Nephron progenitor cell (in vitro differentiated cells): ENCODE data around the gene ZNF789.
A peak's percentile ranks its signal among the peaks of the same experiment; 100 is the strongest.

Source experiments
- DNase-seq: peaks from one replicate; pipeline ENCODE4 v3.0.0; 2021
- H3K27ac Mint-ChIP-seq: 2 replicates; pipeline ENCODE4 v1.8.0; 2021; ENCODE audit warnings: mild to moderate bottlenecking, moderate library complexity, mixed read lengths
- H3K27me3 Mint-ChIP-seq: 2 replicates; pipeline ENCODE4 v1.8.0; 2021; ENCODE audit warnings: mild to moderate bottlenecking, low read depth, mixed read lengths; ENCODE audit not compliant: poor library complexity
- H3K36me3 Mint-ChIP-seq: 2 replicates; pipeline ENCODE4 v1.8.0; 2021; ENCODE audit warnings: low read depth, mixed read lengths
- H3K4me1 Mint-ChIP-seq: 2 replicates; pipeline ENCODE4 v1.8.0; 2021; ENCODE audit warnings: mixed read lengths
- H3K4me3 Mint-ChIP-seq: 2 replicates; pipeline ENCODE4 v1.8.0; 2021; ENCODE audit warnings: mild to moderate bottlenecking, moderate library complexity, mixed read lengths
- H3K9me3 Mint-ChIP-seq: 2 replicates; pipeline ENCODE4 v1.8.0; 2021; ENCODE audit warnings: mild to moderate bottlenecking, moderate library complexity, mixed read lengths
- TF ChIP-seq, protein P1 (sequence below): fragments of 200-600 bp; sonication (generic); IDR thresholded peaks from 2 replicates; pipeline ENCODE4 v1.5.0; 2021; ENCODE audit warnings: antibody characterized with exemption

The ZNF789 gene

GRCh38 chr7:99493823-99494222, 21.1 kb downstream of the ZNF789 start:
- TF ChIP-seq, protein P1, sequence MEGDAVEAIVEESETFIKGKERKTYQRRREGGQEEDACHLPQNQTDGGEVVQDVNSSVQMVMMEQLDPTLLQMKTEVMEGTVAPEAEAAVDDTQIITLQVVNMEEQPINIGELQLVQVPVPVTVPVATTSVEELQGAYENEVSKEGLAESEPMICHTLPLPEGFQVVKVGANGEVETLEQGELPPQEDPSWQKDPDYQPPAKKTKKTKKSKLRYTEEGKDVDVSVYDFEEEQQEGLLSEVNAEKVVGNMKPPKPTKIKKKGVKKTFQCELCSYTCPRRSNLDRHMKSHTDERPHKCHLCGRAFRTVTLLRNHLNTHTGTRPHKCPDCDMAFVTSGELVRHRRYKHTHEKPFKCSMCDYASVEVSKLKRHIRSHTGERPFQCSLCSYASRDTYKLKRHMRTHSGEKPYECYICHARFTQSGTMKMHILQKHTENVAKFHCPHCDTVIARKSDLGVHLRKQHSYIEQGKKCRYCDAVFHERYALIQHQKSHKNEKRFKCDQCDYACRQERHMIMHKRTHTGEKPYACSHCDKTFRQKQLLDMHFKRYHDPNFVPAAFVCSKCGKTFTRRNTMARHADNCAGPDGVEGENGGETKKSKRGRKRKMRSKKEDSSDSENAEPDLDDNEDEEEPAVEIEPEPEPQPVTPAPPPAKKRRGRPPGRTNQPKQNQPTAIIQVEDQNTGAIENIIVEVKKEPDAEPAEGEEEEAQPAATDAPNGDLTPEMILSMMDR: no peak
- Mint-ChIP-seq H3K4me3 (no peak overlapping the region), H3K9me3 (peaks cover 64% of the 10 kb centered on the region), H3K36me3 (peaks cover 84% of the 10 kb centered on the region), H3K27me3 (peaks cover 5% of the 10 kb centered on the region), H3K4me1 (peaks cover 14% of the 10 kb centered on the region), H3K27ac (no peak overlapping the region)
- DNase-seq: no peak

DNA sequence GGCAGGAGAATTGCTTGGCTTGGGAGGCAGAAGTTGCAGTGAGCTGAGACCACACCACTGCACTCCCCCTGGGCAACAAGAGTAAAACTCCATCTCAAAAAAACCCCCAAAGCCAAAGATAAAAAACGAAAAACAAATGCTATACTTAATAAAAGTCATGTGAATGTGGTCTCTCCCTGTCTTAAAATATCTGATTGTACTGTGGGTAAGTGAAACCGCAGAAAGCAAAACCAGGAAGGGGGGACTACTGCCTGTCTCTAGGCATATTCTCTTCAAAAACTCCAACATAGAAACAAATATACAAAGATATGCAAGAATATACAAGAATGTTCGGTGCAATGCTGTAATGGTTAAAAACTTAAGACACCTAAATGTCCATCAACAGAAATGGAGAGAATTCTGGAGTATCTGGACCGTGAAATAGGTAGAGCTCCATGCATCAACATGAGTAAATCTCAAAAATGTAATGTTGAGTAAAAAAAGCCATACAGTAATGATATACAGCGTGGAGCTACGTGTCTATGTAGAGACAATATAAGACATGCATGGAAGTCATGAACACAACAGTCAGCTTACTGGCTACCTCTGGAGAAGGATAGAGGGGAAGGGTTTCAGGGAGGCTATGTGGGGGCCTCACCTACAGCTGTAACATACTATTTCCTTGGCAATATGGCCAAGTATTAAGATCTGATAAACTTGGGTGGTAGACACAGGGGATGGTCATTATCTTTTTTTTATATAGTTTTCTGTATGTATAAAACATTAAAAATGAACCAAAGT, 25.3 kb downstream of the ZNF789 start:
- Mint-ChIP-seq H3K36me3 (peaks cover 66% of the 10 kb centered on the region), H3K4me3 (peak overlapping the region; percentile 98), H3K9me3 (peaks cover 48% of the 10 kb centered on the region), H3K27me3 (no peaks in the 10 kb centered on the region), H3K4me1 (peaks cover 28% of the 10 kb centered on the region), H3K27ac (no peak overlapping the region)
- no peak for DNase-seq
- TF ChIP-seq, protein P1: no peak

DNA sequence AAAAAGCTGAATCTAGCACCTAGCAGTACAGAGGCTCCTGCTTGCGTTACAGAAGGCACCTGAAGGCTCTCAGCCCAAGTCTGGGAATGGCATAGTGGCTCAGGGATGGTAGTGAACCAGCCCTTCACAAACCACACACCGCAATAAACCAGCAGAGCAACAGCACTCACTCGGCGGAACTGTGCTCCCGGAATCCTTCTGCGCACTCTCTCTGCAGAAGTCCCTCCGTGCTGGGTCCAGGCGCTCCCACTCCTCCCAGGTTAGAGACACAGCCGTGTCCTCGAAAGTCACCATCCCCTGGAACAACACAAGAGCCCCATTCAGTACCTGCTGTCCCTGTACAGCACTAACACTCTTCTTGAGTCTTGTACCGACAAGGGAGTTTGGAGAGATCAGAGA, 25.9 kb downstream of the ZNF789 start:
- Mint-ChIP-seq H3K9me3 (peaks cover 42% of the 10 kb centered on the region), H3K27ac (peak overlapping the region; percentile 76), H3K4me1 (peaks cover 28% of the 10 kb centered on the region), H3K27me3 (no peaks in the 10 kb centered on the region), H3K36me3 (peaks cover 60% of the 10 kb centered on the region), H3K4me3 (peak overlapping the region; percentile 98)
- no peak for DNase-seq
- TF ChIP-seq, protein P1: no peak

GRCh38 chr7:99499371-99499720, 26.7 kb downstream of the ZNF789 start:
- H3K4me1 Mint-ChIP-seq: peaks cover 28% of the 10 kb centered on the region
- peak overlapping the region; percentile 98 for H3K4me3 Mint-ChIP-seq
- H3K36me3 Mint-ChIP-seq: peaks cover 52% of the 10 kb centered on the region
- H3K9me3 Mint-ChIP-seq: peaks cover 34% of the 10 kb centered on the region
- TF ChIP-seq, protein P1: no peak
- H3K27me3 Mint-ChIP-seq: no peaks in the 10 kb centered on the region
- DNase-seq: no peak
- peak overlapping the region; percentile 100 for H3K27ac Mint-ChIP-seq

GRCh38 chr7:99499721-99500636, 27.3 kb downstream of the ZNF789 start, which contains the start of gene ZNF394:
ZNF394 (minus strand) TSS chr7:99500281; CDS start chr7:99500093, 188 bp downstream.
- TF ChIP-seq, protein P1: no peak
- no peaks in the 10 kb centered on the region for H3K27me3 Mint-ChIP-seq
- H3K4me3 Mint-ChIP-seq: peak within 1 kb of the TSS; percentile 98
- peak; percentile 91 for DNase-seq
- peaks cover 28% of the 10 kb centered on the region for H3K4me1 Mint-ChIP-seq
- peaks cover 28% of the 10 kb centered on the region for H3K9me3 Mint-ChIP-seq
- peaks cover 46% of the 10 kb centered on the region for H3K36me3 Mint-ChIP-seq
- H3K27ac Mint-ChIP-seq: peak within 1 kb of the TSS; percentile 100
